ENCODE data around the gene PIK3R5.

The PIK3R5 gene

GRCh38 chr17:8954339-8954738 is 11.2 kb downstream of the PIK3R5 start:
- no peak for TF ChIP-seq CTCF (IDR thresholded peaks at IDR 0.05)

GRCh38 chr17:8953156-8953885 is 12.2 kb downstream of the PIK3R5 start:
- no peak for TF ChIP-seq CTCF (IDR thresholded peaks at IDR 0.05)

GRCh38 chr17:8952191-8952590 is 13.3 kb downstream of the PIK3R5 start:
- no peak for TF ChIP-seq CTCF (IDR thresholded peaks at IDR 0.05)

- TF ChIP-seq CTCF (IDR thresholded peaks at IDR 0.05), result no peak
Observed at GRCh38 chr17:8951206-8951605, 14.3 kb downstream of the PIK3R5 start.

GRCh38 chr17:8949061-8949661 is 16.3 kb downstream of the PIK3R5 start:
- TF ChIP-seq CTCF (IDR thresholded peaks at IDR 0.05), result no peak

GRCh38 chr17:8948462-8948861 is 17.0 kb downstream of the PIK3R5 start:
- no peak for TF ChIP-seq CTCF (IDR thresholded peaks at IDR 0.05)

- TF ChIP-seq CTCF (IDR thresholded peaks at IDR 0.05), result no peak
Observed at GRCh38 chr17:8947201-8947600, 18.3 kb downstream of the PIK3R5 start.

All from LNCAP (cell line).